ENCODE measurements around the gene VN1R5. TPM values are rescaled to one million over a fixed set of nuclear protein-coding genes. Genes with fewer than 3 reads are reported as not detected.

VN1R5 gene
- total and polyA plus RNA-seq, 4 experiments from 2014 or later = not detected

DNA sequence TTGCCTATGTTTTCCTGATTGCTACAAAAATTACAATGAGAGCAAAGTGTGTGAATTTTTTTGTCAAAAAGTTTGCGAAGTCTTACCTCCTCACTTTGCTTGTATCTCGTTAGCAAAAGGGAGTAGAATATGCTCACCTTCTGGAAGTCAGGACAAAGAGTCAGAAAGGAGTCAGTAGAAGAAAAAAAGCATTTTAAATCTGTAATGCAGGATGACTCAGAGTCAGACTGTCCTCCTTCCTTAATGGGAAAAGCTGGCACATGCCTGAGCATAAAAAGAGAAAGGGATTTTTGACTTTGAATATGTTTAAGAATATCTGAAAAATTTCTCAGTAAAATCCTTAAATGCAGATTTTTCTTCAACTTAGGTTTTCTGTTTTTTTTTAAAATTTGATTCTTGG is 14.2 kb upstream of the VN1R5 start:
- H3K27me3 Mint-ChIP-seq = peaks cover 0 to 4% of the 10 kb centered on the region in 2 donors
- Histone ChIP-seq H3K9me3 (ENCODE audit: control insufficient read depth in 1 of 2, low read length in 2 of 2) (no peaks in the 10 kb centered on the region), H3K4me1 (ENCODE audit: insufficient read depth, low read length) (no peaks in the 10 kb centered on the region), H3K4me3 (ENCODE audit: low read length in 2 of 2) (no peak overlapping the region), H3K36me3 (ENCODE audit: insufficient read depth, low read length) (no peaks in the 10 kb centered on the region), H3K27me3 (ENCODE audit: insufficient read depth, low read length) (no peaks in the 10 kb centered on the region), H3K27ac (ENCODE audit: low read depth, low read length) (no peak overlapping the region)
- no peak for DNase-seq
- CTCF ChIA-PET (ENCODE audit: partially characterized antibody) = no interaction called here
- POLR2A ChIA-PET (ENCODE audit: partially characterized antibody) = no interaction called here
- intact Hi-C loops (cut with micrococcal nuclease) = no loop called here
- no peak overlapping the region for H3K4me3 Mint-ChIP-seq
- H3K27ac Mint-ChIP-seq = no peak overlapping the region
- no peaks in the 10 kb centered on the region for H3K4me1 Mint-ChIP-seq
- peaks cover 4 to 20% (median 12%) of the 10 kb centered on the region in 8 donors for H3K9me3 Mint-ChIP-seq
- peaks cover 3 to 5% of the 10 kb centered on the region in 2 donors for H3K36me3 Mint-ChIP-seq

DNA sequence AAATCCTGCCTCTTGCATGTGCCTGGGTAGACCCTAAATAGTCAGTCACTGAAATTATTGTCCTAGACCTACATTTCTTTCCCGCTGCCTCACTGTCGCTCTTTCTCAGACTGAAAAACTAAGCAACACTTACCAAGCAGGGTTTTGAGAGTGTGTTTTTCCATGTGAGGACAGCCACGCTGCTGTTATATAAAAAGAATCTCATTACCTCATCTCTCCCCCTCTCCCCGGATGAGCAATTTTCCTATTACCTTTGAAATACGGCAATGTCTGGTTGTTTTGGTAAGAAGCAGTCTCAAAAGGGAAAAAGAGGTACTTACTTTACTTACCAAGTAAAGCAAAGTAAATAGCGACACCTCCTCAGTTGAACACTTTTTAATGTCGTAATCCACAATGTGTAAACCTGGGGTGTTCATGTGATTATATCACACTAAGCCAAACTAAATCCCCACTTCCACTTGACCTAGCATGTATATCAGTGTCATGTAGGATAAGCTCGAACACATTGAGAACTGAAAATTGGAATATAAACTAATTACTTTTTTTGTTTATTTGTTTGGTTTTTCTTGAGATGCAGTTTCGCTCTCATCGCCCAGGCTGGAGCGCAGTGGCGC is 12.2 kb upstream of the VN1R5 start:
- no peaks in the 10 kb centered on the region for H3K27me3 ChIP-seq (ENCODE audit: insufficient read depth, low read length)
- H3K4me3 ChIP-seq (ENCODE audit: low read length in 2 of 2) = no peak overlapping the region
- no peaks in the 10 kb centered on the region for H3K4me1 Mint-ChIP-seq
- ChIA-PET POLR2A (ENCODE audit: partially characterized antibody) (no interaction called here), CTCF (ENCODE audit: partially characterized antibody) (no interaction called here)
- no peak overlapping the region for H3K4me3 Mint-ChIP-seq
- peaks cover 0 to 2% of the 10 kb centered on the region in 2 donors for H3K27me3 Mint-ChIP-seq
- H3K4me1 ChIP-seq (ENCODE audit: insufficient read depth, low read length) = no peaks in the 10 kb centered on the region
- no peak for DNase-seq
- no peak overlapping the region for H3K27ac ChIP-seq (ENCODE audit: low read depth, low read length)
- H3K9me3 ChIP-seq (ENCODE audit: control insufficient read depth in 1 of 2, low read length in 2 of 2) = no peaks in the 10 kb centered on the region
- no peaks in the 10 kb centered on the region for H3K36me3 ChIP-seq (ENCODE audit: insufficient read depth, low read length)
- intact Hi-C loops (cut with micrococcal nuclease) = no loop called here
- peaks cover 4 to 31% (median 18%) of the 10 kb centered on the region in 8 donors for H3K9me3 Mint-ChIP-seq
- no peak overlapping the region for H3K27ac Mint-ChIP-seq
- peaks cover 3 to 5% of the 10 kb centered on the region in 2 donors for H3K36me3 Mint-ChIP-seq

DNA sequence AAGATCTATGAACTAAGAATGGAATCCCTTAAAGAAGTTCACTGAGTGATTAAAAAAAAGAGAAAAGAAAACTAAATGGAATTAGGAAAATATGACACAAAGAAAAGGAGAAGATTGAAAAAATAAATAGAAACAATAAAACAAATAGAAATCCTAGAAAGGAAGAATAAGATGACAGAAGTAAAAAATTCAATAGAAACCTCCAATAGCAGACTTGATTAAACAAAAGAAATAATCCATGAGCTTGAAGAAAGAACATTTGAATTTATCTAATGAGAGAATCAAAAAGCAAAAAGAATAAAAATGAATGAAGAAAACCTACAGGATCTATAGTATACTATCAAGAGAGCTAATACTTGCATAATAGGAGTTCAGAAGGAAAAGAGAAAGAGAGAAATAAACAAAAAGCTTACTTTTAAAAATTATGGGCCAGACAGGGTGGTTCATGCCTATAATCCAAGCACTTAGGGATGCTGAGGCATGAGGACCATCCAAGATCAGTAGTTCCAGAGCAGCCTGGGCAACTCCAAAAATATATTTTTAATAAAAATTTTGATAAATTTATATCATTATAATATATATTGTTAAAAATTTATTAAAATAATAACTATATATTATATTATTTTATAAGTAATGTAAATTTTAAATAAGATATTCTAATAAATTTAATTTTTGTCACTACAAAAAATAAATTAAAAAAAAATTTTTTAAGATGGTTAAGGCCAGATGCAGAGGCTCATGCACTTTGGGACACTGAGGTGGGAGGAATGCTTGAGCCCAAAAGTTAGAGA is 9.4 kb upstream of the VN1R5 start:
- Histone ChIP-seq H3K27ac (ENCODE audit: low read depth, low read length) (no peak overlapping the region), H3K4me3 (ENCODE audit: low read length in 2 of 2) (no peak overlapping the region), H3K36me3 (ENCODE audit: insufficient read depth, low read length) (no peaks in the 10 kb centered on the region), H3K9me3 (ENCODE audit: control insufficient read depth in 1 of 2, low read length in 2 of 2) (no peaks in the 10 kb centered on the region), H3K4me1 (ENCODE audit: insufficient read depth, low read length) (no peaks in the 10 kb centered on the region), H3K27me3 (ENCODE audit: insufficient read depth, low read length) (no peaks in the 10 kb centered on the region)
- peaks cover 0 to under 1% of the 10 kb centered on the region in 2 donors for H3K27me3 Mint-ChIP-seq
- no peak overlapping the region for H3K27ac Mint-ChIP-seq
- H3K4me3 Mint-ChIP-seq = no peak overlapping the region
- POLR2A ChIA-PET (ENCODE audit: partially characterized antibody) = no interaction called here
- intact Hi-C loops (cut with micrococcal nuclease) = no loop called here
- no peak for DNase-seq
- CTCF ChIA-PET (ENCODE audit: partially characterized antibody) = no interaction called here
- no peaks in the 10 kb centered on the region for H3K4me1 Mint-ChIP-seq
- peaks cover 3 to 5% of the 10 kb centered on the region in 2 donors for H3K36me3 Mint-ChIP-seq
- H3K9me3 Mint-ChIP-seq = peaks cover 4 to 50% (median 24%) of the 10 kb centered on the region in 8 donors

DNA sequence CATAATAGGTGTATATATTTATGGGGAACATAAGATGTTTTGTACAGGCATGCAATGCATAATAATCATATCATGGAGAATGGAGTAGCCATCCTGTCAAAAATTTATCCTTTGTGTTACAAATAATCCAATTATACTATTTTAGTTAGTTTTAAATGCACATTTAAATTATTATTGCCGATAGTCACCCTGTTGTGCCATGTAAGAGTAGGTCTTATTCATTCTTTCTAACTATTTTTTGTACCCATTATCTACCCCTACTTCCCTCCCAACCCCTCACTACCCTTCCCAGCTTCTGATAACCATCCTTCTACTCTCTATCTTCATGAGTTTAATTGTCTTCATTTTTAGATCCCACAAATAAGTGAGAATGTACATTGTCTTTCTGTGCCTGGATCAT is 8.3 kb upstream of the VN1R5 start:
- DNase-seq = no peak
- Mint-ChIP-seq H3K4me3 (no peak overlapping the region), H3K27ac (no peak overlapping the region), H3K36me3 (peaks cover 3 to 5% of the 10 kb centered on the region in 2 donors), H3K4me1 (no peaks in the 10 kb centered on the region), H3K27me3 (peaks cover 2 to 3% of the 10 kb centered on the region in 2 donors), H3K9me3 (peaks cover 4 to 50% (median 24%) of the 10 kb centered on the region in 8 donors)
- CTCF ChIA-PET (ENCODE audit: partially characterized antibody) = no interaction called here
- POLR2A ChIA-PET (ENCODE audit: partially characterized antibody) = no interaction called here
- Histone ChIP-seq H3K36me3 (ENCODE audit: insufficient read depth, low read length) (no peaks in the 10 kb centered on the region), H3K27ac (ENCODE audit: low read depth, low read length) (no peak overlapping the region), H3K4me1 (ENCODE audit: insufficient read depth, low read length) (no peaks in the 10 kb centered on the region), H3K4me3 (ENCODE audit: low read length in 2 of 2) (no peak overlapping the region), H3K9me3 (ENCODE audit: control insufficient read depth in 1 of 2, low read length in 2 of 2) (no peaks in the 10 kb centered on the region), H3K27me3 (ENCODE audit: insufficient read depth, low read length) (no peaks in the 10 kb centered on the region)
- intact Hi-C loops (cut with micrococcal nuclease) = no loop called here

DNA sequence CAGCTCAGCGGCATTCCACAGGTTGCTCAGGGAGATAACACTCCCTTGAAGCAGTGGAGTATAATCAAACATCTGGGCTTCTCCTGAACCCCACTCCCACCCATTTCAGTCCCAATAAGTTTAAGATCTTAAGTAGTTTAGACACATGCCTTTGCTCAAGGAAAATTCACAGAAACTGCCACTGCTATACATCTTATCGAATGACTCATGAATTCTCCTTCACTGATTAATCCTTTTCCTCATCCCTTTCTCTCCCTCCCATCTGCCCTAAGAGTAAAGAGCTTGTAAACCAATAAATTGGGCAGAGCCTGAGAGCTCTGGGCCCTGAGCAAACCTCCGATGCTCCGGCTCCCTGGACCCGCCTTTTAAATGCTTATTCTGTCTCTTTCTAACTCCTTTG is 10.2 kb downstream of the VN1R5 start:
- Histone ChIP-seq H3K4me1 (ENCODE audit: insufficient read depth, low read length) (no peaks in the 10 kb centered on the region), H3K27ac (ENCODE audit: low read depth, low read length) (no peak overlapping the region), H3K4me3 (ENCODE audit: low read length in 2 of 2) (no peak overlapping the region), H3K27me3 (ENCODE audit: insufficient read depth, low read length) (no peaks in the 10 kb centered on the region), H3K36me3 (ENCODE audit: insufficient read depth, low read length) (no peaks in the 10 kb centered on the region), H3K9me3 (ENCODE audit: control insufficient read depth in 1 of 2, low read length in 2 of 2) (no peaks in the 10 kb centered on the region)
- DNase-seq = no peak
- H3K9me3 Mint-ChIP-seq = peaks cover 6 to 27% (median 16%) of the 10 kb centered on the region in 8 donors
- ChIA-PET POLR2A (ENCODE audit: partially characterized antibody) (no interaction called here), CTCF (ENCODE audit: partially characterized antibody) (no interaction called here)
- H3K27ac Mint-ChIP-seq = no peak overlapping the region
- intact Hi-C loops (cut with micrococcal nuclease) = no loop called here
- no peaks in the 10 kb centered on the region for H3K4me1 Mint-ChIP-seq
- peaks cover 4% of the 10 kb centered on the region in 2 donors for H3K36me3 Mint-ChIP-seq
- H3K4me3 Mint-ChIP-seq = no peak overlapping the region
- H3K27me3 Mint-ChIP-seq = peaks cover 4 to 5% of the 10 kb centered on the region in 2 donors

DNA sequence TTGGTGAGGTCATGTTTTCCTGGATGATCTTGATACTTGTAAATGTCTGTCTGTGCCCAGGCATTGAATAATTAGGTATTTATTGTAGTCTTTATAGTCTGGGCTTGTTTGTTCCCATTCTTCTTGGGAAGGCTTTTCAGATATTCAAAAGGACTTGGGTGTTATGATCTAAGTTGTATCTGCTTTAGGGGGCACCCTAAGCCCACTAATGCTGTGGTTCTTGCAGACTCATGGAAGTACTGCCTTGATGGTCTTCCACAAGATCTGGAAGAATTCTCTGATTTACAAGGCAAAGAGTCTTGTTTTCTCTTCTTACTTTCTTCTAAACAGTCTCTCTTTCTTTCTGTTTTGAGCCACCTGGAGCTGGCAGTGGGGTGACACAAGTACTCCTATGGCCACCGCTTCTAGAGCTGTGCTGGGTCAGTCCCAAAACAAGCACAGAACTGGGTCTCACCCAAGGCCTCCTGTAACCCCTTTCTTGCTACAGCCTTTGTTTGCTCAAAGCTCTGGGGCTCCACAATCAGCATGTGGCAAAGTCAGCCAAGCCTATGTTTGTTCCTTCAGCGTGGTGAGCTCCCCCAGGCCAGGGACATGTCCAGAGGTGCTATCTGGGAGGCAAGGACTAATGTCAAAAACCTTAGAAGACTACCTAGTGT is 12.6 kb downstream of the VN1R5 start:
- Histone ChIP-seq H3K27me3 (ENCODE audit: insufficient read depth, low read length) (no peaks in the 10 kb centered on the region), H3K27ac (ENCODE audit: low read depth, low read length) (no peak overlapping the region), H3K9me3 (ENCODE audit: control insufficient read depth in 1 of 2, low read length in 2 of 2) (no peaks in the 10 kb centered on the region), H3K4me1 (ENCODE audit: insufficient read depth, low read length) (no peaks in the 10 kb centered on the region), H3K36me3 (ENCODE audit: insufficient read depth, low read length) (no peaks in the 10 kb centered on the region), H3K4me3 (ENCODE audit: low read length in 2 of 2) (no peak overlapping the region)
- Mint-ChIP-seq H3K9me3 (peaks cover 6 to 31% (median 23%) of the 10 kb centered on the region in 8 donors), H3K4me1 (no peaks in the 10 kb centered on the region), H3K36me3 (peaks cover 4% of the 10 kb centered on the region in 2 donors), H3K27me3 (peaks cover 2 to 5% of the 10 kb centered on the region in 2 donors), H3K4me3 (no peak overlapping the region), H3K27ac (no peak overlapping the region)
- ChIA-PET POLR2A (ENCODE audit: partially characterized antibody) (no interaction called here), CTCF (ENCODE audit: partially characterized antibody) (no interaction called here)
- no peak for DNase-seq
- intact Hi-C loops (cut with micrococcal nuclease) = no loop called here

DNA sequence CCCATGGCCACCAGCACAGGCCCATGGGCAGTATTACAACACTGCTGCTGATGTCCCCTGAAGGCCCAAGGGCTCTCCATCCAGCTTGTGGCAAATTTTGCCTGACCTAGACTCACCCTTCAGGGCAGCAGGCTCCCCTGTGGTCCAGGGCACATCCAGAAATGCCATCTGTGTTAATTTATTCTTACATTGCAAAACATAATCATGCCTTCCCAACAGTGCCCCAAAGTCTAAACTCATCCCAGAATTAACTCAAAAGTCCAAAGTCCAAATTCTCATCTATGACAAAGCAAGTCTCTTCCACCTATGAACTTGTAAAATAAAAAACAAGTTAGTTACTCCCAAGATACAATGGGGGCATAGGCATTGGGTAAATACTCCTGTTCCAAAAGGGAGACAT is 13.3 kb downstream of the VN1R5 start:
- Histone ChIP-seq H3K36me3 (ENCODE audit: insufficient read depth, low read length) (no peaks in the 10 kb centered on the region), H3K27me3 (ENCODE audit: insufficient read depth, low read length) (no peaks in the 10 kb centered on the region), H3K4me3 (ENCODE audit: low read length in 2 of 2) (no peak overlapping the region), H3K9me3 (ENCODE audit: control insufficient read depth in 1 of 2, low read length in 2 of 2) (no peaks in the 10 kb centered on the region), H3K27ac (ENCODE audit: low read depth, low read length) (no peak overlapping the region), H3K4me1 (ENCODE audit: insufficient read depth, low read length) (no peaks in the 10 kb centered on the region)
- Mint-ChIP-seq H3K27ac (no peak overlapping the region), H3K27me3 (peaks cover 2 to 3% of the 10 kb centered on the region in 2 donors), H3K4me1 (no peaks in the 10 kb centered on the region), H3K36me3 (peaks cover 4% of the 10 kb centered on the region in 2 donors), H3K9me3 (peaks cover 6 to 29% (median 21%) of the 10 kb centered on the region in 8 donors), H3K4me3 (no peak overlapping the region)
- no peak for DNase-seq
- intact Hi-C loops (cut with micrococcal nuclease) = no loop called here
- CTCF ChIA-PET (ENCODE audit: partially characterized antibody) = no interaction called here
- POLR2A ChIA-PET (ENCODE audit: partially characterized antibody) = no interaction called here
